ENCODE measurements around the gene ATP8A2.

DNA sequence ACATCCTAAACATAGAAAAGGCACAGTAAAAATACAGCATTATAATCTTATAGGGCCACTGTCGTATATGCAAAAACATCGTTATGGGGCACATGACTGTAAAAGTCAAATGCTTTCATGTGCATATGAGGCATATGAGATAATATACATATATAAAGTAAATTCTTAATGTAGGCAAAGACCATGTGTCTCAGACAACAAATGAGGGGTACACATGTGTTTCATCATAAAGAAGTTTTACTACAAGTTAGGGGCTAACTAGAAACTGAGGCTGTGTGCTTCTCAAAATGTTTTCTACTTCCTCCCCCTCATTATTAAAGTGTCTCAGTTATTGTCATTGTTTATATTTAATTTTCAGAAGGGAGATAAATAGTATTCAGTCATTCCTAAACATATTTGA, 370.4 kb downstream of the ATP8A2 start:
- TF ChIP-seq EZH2 (IDR thresholded peaks at IDR 0.05) (no peak), FOXP2 (optimal IDR thresholded peaks at IDR 0.05; ENCODE audit: control extremely low read depth, extremely low read length, insufficient read depth) (no peak), POLR2AphosphoS5 (IDR thresholded peaks at IDR 0.05; ENCODE audit: borderline replicate concordance, low read depth, low read length) (no peak)
